Chondrocyte (in vitro differentiated cells): Measurements from ENCODE around the gene TESMIN. TPM values are rescaled to one million over a fixed set of nuclear protein-coding genes. Genes with fewer than 3 reads are reported as not detected.

Experiments
- DNase-seq: peaks from one replicate; pipeline ENCODE4 v3.0.0; 2021; ENCODE audit warnings: mixed read lengths, low spot score
- H3K27ac Mint-ChIP-seq: one replicate; pipeline ENCODE4 v1.8.0; 2021; ENCODE audit warnings: mild to moderate bottlenecking, moderate library complexity, mixed read lengths; ENCODE audit not compliant: unreplicated experiment
- H3K27me3 Mint-ChIP-seq: 2 replicates; pipeline ENCODE4 v1.8.0; 2021; ENCODE audit warnings: low read depth, mixed read lengths
- H3K36me3 Mint-ChIP-seq: 2 replicates; pipeline ENCODE4 v1.8.0; 2021; ENCODE audit warnings: low read depth, mixed read lengths
- H3K4me1 Mint-ChIP-seq: 2 replicates; pipeline ENCODE4 v1.8.0; 2021; ENCODE audit warnings: low read depth, mild to moderate bottlenecking, mixed read lengths
- H3K4me3 Mint-ChIP-seq: one replicate; pipeline ENCODE4 v1.8.0; 2021; ENCODE audit warnings: mild to moderate bottlenecking, moderate library complexity, mixed read lengths; ENCODE audit not compliant: unreplicated experiment
- H3K9me3 Mint-ChIP-seq: 2 replicates; pipeline ENCODE4 v1.8.0; 2021; ENCODE audit warnings: low read depth, mixed read lengths
- long read RNA-seq: library from polyadenylated mRNA; stranded (forward); transcript quantifications from one replicate; pipeline ENCODE4 v2.0.0, GENCODE V29; 2021
- total RNA-seq: library from RNA; stranded (reverse); gene quantifications from 3 replicates; pipeline ENCODE4 v1.2.1, GENCODE V29; 2021
- TF ChIP-seq, protein P1 (sequence below): fragments of 200-600 bp; sonication (generic); IDR thresholded peaks from 2 replicates; pipeline ENCODE4 v1.5.0; 2021; ENCODE audit warnings: antibody characterized with exemption, mild to moderate bottlenecking, moderate library complexity

TESMIN gene, protein sequence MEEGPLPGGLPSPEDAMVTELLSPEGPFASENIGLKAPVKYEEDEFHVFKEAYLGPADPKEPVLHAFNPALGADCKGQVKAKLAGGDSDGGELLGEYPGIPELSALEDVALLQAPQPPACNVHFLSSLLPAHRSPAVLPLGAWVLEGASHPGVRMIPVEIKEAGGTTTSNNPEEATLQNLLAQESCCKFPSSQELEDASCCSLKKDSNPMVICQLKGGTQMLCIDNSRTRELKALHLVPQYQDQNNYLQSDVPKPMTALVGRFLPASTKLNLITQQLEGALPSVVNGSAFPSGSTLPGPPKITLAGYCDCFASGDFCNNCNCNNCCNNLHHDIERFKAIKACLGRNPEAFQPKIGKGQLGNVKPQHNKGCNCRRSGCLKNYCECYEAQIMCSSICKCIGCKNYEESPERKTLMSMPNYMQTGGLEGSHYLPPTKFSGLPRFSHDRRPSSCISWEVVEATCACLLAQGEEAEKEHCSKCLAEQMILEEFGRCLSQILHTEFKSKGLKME
- total RNA-seq: 0.33 to 0.37 TPM in 2 of 3 replicates, not detected in the other
- long read RNA-seq, partial matches to known transcripts: 1 of 2 reads
- long read RNA-seq, other reads (novel, unspliced or antisense): 1 of 2 reads

DNA sequence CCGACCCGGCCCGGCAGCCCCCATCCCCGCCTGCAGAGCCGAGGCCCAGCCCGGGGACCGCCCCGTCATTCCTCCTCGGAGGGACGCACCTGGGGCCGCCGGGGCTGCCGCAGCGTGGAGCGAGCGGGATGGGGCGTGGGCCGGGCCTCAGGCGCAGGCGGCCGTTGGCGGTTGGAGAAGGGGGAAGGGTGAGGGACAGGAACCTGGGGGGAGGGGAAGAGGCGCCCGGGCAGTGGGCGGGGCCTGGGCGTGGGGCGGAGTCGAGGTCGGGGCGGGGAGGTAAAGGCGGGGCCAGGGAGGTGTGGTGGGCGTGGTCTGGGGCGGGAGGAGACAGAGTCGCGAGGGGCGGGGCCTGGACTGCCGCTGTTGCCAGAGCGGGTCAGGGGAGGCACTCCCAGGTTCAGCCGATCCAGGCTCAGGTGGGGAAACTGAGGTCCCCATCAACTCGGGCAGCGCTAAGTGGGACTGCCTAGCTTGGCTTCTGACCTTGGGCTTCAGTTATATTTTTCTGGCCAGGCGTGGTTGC is at the start of gene TESMIN:
TESMIN (minus strand) TSS at position 190 of the 526 bp plus-strand sequence. CDS start 860 bp downstream, outside the sequence.
- Mint-ChIP-seq H3K27me3 (no peaks in the 10 kb centered on the region), H3K27ac (peak within 1 kb of the TSS; percentile 27), H3K9me3 (no peaks in the 10 kb centered on the region), H3K4me1 (peaks cover 15% of the 10 kb centered on the region), H3K4me3 (peak within 1 kb of the TSS; percentile 58), H3K36me3 (peaks cover 17% of the 10 kb centered on the region)
- DNase-seq: peak; percentile 94
- TF ChIP-seq, protein P1, sequence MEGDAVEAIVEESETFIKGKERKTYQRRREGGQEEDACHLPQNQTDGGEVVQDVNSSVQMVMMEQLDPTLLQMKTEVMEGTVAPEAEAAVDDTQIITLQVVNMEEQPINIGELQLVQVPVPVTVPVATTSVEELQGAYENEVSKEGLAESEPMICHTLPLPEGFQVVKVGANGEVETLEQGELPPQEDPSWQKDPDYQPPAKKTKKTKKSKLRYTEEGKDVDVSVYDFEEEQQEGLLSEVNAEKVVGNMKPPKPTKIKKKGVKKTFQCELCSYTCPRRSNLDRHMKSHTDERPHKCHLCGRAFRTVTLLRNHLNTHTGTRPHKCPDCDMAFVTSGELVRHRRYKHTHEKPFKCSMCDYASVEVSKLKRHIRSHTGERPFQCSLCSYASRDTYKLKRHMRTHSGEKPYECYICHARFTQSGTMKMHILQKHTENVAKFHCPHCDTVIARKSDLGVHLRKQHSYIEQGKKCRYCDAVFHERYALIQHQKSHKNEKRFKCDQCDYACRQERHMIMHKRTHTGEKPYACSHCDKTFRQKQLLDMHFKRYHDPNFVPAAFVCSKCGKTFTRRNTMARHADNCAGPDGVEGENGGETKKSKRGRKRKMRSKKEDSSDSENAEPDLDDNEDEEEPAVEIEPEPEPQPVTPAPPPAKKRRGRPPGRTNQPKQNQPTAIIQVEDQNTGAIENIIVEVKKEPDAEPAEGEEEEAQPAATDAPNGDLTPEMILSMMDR: no peak

DNA sequence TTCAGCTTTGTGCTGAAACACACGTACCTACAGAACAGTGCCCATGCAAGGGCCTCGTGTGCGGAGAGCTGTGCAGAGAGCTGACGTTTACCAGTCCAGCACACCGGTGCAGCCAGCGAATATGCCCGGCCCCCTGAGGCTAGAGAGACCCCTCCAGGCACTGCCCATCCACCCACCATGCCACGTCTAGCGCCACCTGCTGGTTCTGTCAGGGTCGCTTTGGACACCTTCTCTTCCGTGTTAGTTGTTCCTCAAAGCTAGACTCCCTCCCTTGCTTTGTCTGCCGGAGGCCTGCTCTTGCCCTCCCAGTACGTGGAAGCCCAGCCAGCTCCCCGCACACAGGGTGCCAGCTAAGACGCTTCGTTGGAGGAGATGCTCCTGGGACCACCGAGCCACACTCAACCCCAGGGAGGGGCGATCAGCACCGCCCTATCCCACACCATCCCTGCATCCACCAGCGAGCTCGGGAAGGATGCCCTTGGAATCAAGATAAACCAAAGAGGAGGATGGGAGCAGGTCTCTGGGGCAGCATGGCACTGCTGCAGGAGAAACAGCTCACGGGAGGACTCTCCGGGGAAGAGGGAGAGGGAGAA is 47.0 kb upstream of the TESMIN start:
- TF ChIP-seq, protein P1: peak; percentile 81
- Mint-ChIP-seq H3K27ac (no peak overlapping the region), H3K4me3 (no peak overlapping the region), H3K36me3 (peaks cover 44% of the 10 kb centered on the region), H3K27me3 (no peaks in the 10 kb centered on the region), H3K9me3 (no peaks in the 10 kb centered on the region), H3K4me1 (peaks cover 3% of the 10 kb centered on the region)
- no peak for DNase-seq

DNA sequence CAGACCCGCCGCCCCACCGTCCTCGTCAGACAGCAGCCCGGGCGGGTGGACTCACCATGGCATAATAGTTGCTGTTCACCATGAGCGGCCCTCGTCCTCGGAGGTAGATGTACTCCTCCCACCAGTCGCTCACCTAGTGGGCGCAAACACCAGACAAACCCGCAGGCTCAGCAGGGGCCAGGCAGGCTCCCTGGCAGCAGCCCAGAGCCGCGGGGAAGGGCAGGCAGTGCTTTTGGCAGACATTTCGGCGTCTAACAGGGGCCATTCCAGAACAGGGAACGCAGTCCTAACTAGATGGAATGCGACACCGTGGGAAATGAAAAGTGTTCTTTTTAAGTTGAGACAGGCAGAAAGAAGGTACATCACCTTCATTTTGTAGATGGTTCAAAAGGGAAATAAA is 45.5 kb upstream of the TESMIN start:
- Mint-ChIP-seq H3K27ac (no peak overlapping the region), H3K4me1 (peaks cover 12% of the 10 kb centered on the region), H3K36me3 (peaks cover 45% of the 10 kb centered on the region), H3K27me3 (no peaks in the 10 kb centered on the region), H3K4me3 (no peak overlapping the region), H3K9me3 (no peaks in the 10 kb centered on the region)
- TF ChIP-seq, protein P1: no peak
- DNase-seq: no peak

DNA sequence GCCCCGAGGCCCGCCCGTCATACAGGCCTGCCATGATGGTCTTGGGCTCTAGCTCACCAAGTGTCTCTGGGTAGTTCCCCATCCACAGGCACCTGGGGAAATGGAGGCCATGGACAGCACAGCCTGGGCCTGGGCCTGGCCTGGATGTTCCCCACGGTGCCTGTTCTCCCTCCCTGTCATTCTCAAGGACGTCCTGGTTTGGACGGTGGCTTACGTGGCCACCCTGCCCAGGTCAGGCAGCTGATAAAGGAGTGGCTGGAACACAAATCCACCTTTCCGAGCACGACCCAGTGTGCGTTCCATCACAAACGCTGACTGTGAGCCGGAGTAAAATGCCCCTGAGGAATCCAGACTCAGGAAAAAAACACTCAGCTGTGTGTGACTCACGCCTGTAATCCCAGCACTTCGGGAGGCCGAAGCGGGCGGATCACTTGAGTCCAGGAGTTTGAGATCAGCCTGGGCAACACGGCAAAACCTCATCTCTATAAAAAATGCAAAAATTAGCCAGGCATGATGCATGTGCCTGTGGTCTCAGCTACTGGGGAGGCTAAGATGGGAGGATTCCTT is 41.2 kb upstream of the TESMIN start:
- no peak for DNase-seq
- TF ChIP-seq, protein P1: no peak
- Mint-ChIP-seq H3K27ac (peak overlapping the region; percentile 89), H3K4me1 (peaks cover 12% of the 10 kb centered on the region), H3K36me3 (peaks cover 44% of the 10 kb centered on the region), H3K9me3 (no peaks in the 10 kb centered on the region), H3K4me3 (peak overlapping the region; percentile 4), H3K27me3 (no peaks in the 10 kb centered on the region)

DNA sequence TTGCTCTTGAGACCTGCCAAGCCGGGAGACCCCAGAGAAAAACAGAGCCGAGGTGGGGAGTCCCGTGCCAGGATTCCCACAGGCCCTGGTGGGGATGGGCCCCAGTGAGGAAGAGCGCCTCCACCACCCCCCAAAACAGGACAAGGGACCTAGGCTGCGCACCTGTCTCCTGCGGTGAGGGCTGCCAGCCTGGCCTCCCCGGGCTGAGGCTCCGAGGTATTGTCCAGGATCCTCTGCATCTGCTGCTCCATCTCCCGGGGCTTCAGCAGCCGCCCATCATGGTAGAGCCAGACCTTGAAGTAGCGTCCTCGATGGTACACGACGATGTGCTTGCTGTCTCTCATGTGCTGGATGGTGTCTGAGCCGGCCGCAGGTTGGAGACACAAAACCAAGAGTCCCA is 33.3 kb upstream of the TESMIN start:
- TF ChIP-seq, protein P1: no peak
- H3K36me3 Mint-ChIP-seq: peaks cover 43% of the 10 kb centered on the region
- no peak for DNase-seq
- no peaks in the 10 kb centered on the region for H3K27me3 Mint-ChIP-seq
- H3K4me3 Mint-ChIP-seq: no peak overlapping the region
- no peaks in the 10 kb centered on the region for H3K4me1 Mint-ChIP-seq
- no peak overlapping the region for H3K27ac Mint-ChIP-seq
- no peaks in the 10 kb centered on the region for H3K9me3 Mint-ChIP-seq
